Neural progenitor cell (in vitro differentiated cells): Measurements from ENCODE around the gene PITPNM1. TPM values are rescaled to one million over a fixed set of nuclear protein-coding genes. Genes with fewer than 3 reads are reported as not detected.
"Not testable (repeated sequence)": the region's sequence is repeated elsewhere in the genome, so short reads cannot be mapped to it uniquely, and the experiment has no call there.

Source experiments
- DNase-seq: peaks from one replicate; pipeline ENCODE4 v3.0.0-alpha.2; 2016; ENCODE audit warnings: low spot score
- H2AFZ ChIP-seq: fragments of 200-600 bp; sonication (generic); replicated peaks from 2 replicates; pipeline ENCODE4 v1.6.1; 2016; ENCODE audit warnings: antibody characterized with exemption
- H3F3A ChIP-seq: fragments of 200-600 bp; sonication (generic); 2 replicates; pipeline ENCODE4 v1.6.1; 2016; ENCODE audit warnings: antibody characterized with exemption, low read depth
- H3K27ac ChIP-seq: fragments of 200-600 bp; sonication (generic); 2 replicates; pipeline ENCODE4 v1.5.1; 2016; ENCODE audit warnings: mild to moderate bottlenecking
- H3K27me3 ChIP-seq: fragments of 200-600 bp; sonication (generic); 2 replicates; pipeline ENCODE4 v1.6.1; 2016; ENCODE audit warnings: mild to moderate bottlenecking, moderate library complexity
- H3K36me3 ChIP-seq: fragments of 200-600 bp; sonication (generic); 2 replicates; pipeline ENCODE4 v1.5.1; 2016
- H3K4me1 ChIP-seq: fragments of 200-600 bp; sonication (generic); 2 replicates; pipeline ENCODE4 v1.6.1; 2016; ENCODE audit warnings: mixed run types
- H3K4me2 ChIP-seq: fragments of 200-600 bp; sonication (generic); 2 replicates; pipeline ENCODE4 v1.6.1; 2016
- H3K4me3 ChIP-seq: fragments of 200-600 bp; sonication (generic); 2 replicates; pipeline ENCODE4 v1.5.1; 2016
- H3K79me2 ChIP-seq: fragments of 200-600 bp; sonication (generic); 2 replicates; pipeline ENCODE4 v1.6.1; 2016; ENCODE audit warnings: low read depth
- H3K9ac ChIP-seq: fragments of 200-600 bp; sonication (generic); 2 replicates; pipeline ENCODE4 v1.6.1; 2016
- H3K9me3 ChIP-seq: fragments of 200-600 bp; sonication (generic); 2 replicates; pipeline ENCODE4 v1.5.1; 2016; ENCODE audit warnings: low read depth
- H4K20me1 ChIP-seq: fragments of 200-600 bp; sonication (generic); 2 replicates; pipeline ENCODE4 v1.6.1; 2016; ENCODE audit warnings: low read depth
- H3K27ac Mint-ChIP-seq: 3 replicates; pipeline ENCODE4 v1.8.0; 2021; ENCODE audit warnings: mixed read lengths
- H3K27me3 Mint-ChIP-seq: 2 replicates; pipeline ENCODE4 v1.8.0; 2022; ENCODE audit warnings: low read depth, mild to moderate bottlenecking, inconsistent platforms, moderate library complexity, mixed read lengths; ENCODE audit not compliant: insufficient read depth
- H3K36me3 Mint-ChIP-seq: 3 replicates; pipeline ENCODE4 v1.8.0; 2021; ENCODE audit warnings: mixed read lengths
- H3K4me1 Mint-ChIP-seq: 3 replicates; pipeline ENCODE4 v1.8.0; 2021; ENCODE audit warnings: mixed read lengths
- H3K4me3 Mint-ChIP-seq: 3 replicates; pipeline ENCODE4 v1.8.0; 2021; ENCODE audit warnings: mild to moderate bottlenecking, moderate library complexity, mixed read lengths
- H3K9me3 Mint-ChIP-seq: 3 replicates; pipeline ENCODE4 v1.8.0; 2020; ENCODE audit warnings: mixed read lengths
- CTCF ChIP-seq: fragments of 200-600 bp; sonication (generic); IDR thresholded peaks from 2 replicates; pipeline ENCODE4 v1.5.1; 2017; ENCODE audit warnings: antibody characterized with exemption, mild to moderate bottlenecking
- EZH2 ChIP-seq: fragments of 200-600 bp; sonication (generic); IDR thresholded peaks from 2 replicates; pipeline ENCODE4 v1.6.1; 2017; ENCODE audit warnings: antibody characterized with exemption, mild to moderate bottlenecking, moderate library complexity
- EZH2phosphoT487 ChIP-seq: fragments of 200-600 bp; sonication (generic); IDR thresholded peaks from 2 replicates; pipeline ENCODE4 v1.6.1; 2017; ENCODE audit warnings: antibody characterized with exemption
- total RNA-seq: library from RNA; depleted of rRNA; stranded (reverse); fragments of >200 nt; gene quantifications from 2 replicates; pipeline ENCODE4 v1.2.3, GENCODE V29; 2015; ENCODE audit warnings: low replicate concordance

The PITPNM1 gene
- total RNA-seq, 1 donor from 2014 or later = 7.7 TPM

- Histone ChIP-seq H3K9ac (no peak overlapping the region), H4K20me1 (no peaks in the 10 kb centered on the region), H3K79me2 (peaks cover 8% of the 10 kb centered on the region), H3K36me3 (no peaks in the 10 kb centered on the region), H3K4me2 (no peak overlapping the region), H3F3A (no peaks in the 10 kb centered on the region), H3K27ac (no peak overlapping the region), H3K9me3 (no peaks in the 10 kb centered on the region), H3K27me3 (no peaks in the 10 kb centered on the region), H3K4me3 (no peak overlapping the region), H3K4me1 (peaks cover 6% of the 10 kb centered on the region), H2AFZ (no peak overlapping the region)
- DNase-seq = no peak
- Mint-ChIP-seq H3K27me3 (peaks cover 9% of the 10 kb centered on the region), H3K4me1 (peaks cover 16% of the 10 kb centered on the region), H3K36me3 (no peaks in the 10 kb centered on the region), H3K4me3 (peak overlapping the region; percentile 97), H3K27ac (peak overlapping the region; percentile 43), H3K9me3 (no peaks in the 10 kb centered on the region)
- TF ChIP-seq EZH2 (no peak), CTCF (no peak), EZH2phosphoT487 (no peak)
Measured at GRCh38 chr11:67466962-67467771, 38.0 kb downstream of the PITPNM1 start.

- H3K4me3 Mint-ChIP-seq = no peak overlapping the region
Measured at GRCh38 chr11:67466367-67466766, 38.8 kb downstream of the PITPNM1 start.

GRCh38 chr11:67465530-67465929 lies 39.6 kb downstream of the PITPNM1 start:
- H3K4me2 ChIP-seq = peak overlapping the region; percentile 82
- not testable (repeated sequence) for H3K9me3 Mint-ChIP-seq, DNase-seq

More at GRCh38 chr11:67466367-67466766, 38.8 kb downstream of the PITPNM1 start:
- H3K27me3 ChIP-seq = no peaks in the 10 kb centered on the region
- no peak overlapping the region for H2AFZ ChIP-seq
- H3K4me2 ChIP-seq = no peak overlapping the region
- H3K9me3 ChIP-seq = no peaks in the 10 kb centered on the region
- peaks cover 6% of the 10 kb centered on the region for H3K4me1 ChIP-seq
- no peaks in the 10 kb centered on the region for H3F3A ChIP-seq
- no peak overlapping the region for H3K27ac Mint-ChIP-seq
- no peaks in the 10 kb centered on the region for H4K20me1 ChIP-seq
- no peak for TF ChIP-seq CTCF
- no peak for TF ChIP-seq EZH2phosphoT487
- no peak for TF ChIP-seq EZH2
- H3K4me3 ChIP-seq = no peak overlapping the region
- H3K36me3 ChIP-seq = no peaks in the 10 kb centered on the region
- DNase-seq = no peak
- H3K27ac ChIP-seq = no peak overlapping the region
- no peaks in the 10 kb centered on the region for H3K36me3 Mint-ChIP-seq
- H3K27me3 Mint-ChIP-seq = peaks cover 6% of the 10 kb centered on the region
- peaks cover 8% of the 10 kb centered on the region for H3K79me2 ChIP-seq
- no peaks in the 10 kb centered on the region for H3K9me3 Mint-ChIP-seq
- H3K9ac ChIP-seq = no peak overlapping the region
- H3K4me1 Mint-ChIP-seq = peaks cover 16% of the 10 kb centered on the region

GRCh38 chr11:67465189-67465510 lies 40.0 kb downstream of the PITPNM1 start:
- H3K79me2 ChIP-seq = peaks cover 8% of the 10 kb centered on the region
- no peak for DNase-seq
- H4K20me1 ChIP-seq = no peaks in the 10 kb centered on the region
- H2AFZ ChIP-seq = no peak overlapping the region
- H3K27me3 ChIP-seq = no peaks in the 10 kb centered on the region
- H3K9ac ChIP-seq = peak overlapping the region; percentile 49
- Mint-ChIP-seq H3K4me1 (peaks cover 16% of the 10 kb centered on the region), H3K9me3 (no peaks in the 10 kb centered on the region), H3K36me3 (no peaks in the 10 kb centered on the region), H3K27ac (no peak overlapping the region), H3K4me3 (peak overlapping the region; percentile 84), H3K27me3 (peaks cover 3% of the 10 kb centered on the region)
- no peak for TF ChIP-seq EZH2phosphoT487
- H3K4me2 ChIP-seq = peak overlapping the region; percentile 82
- no peaks in the 10 kb centered on the region for H3K36me3 ChIP-seq
- H3K4me3 ChIP-seq = peak overlapping the region; percentile 64
- H3K4me1 ChIP-seq = peaks cover 6% of the 10 kb centered on the region
- no peaks in the 10 kb centered on the region for H3K9me3 ChIP-seq
- no peaks in the 10 kb centered on the region for H3F3A ChIP-seq
- no peak overlapping the region for H3K27ac ChIP-seq

More at GRCh38 chr11:67465530-67465929, 39.6 kb downstream of the PITPNM1 start:
- not testable (repeated sequence) for H4K20me1 ChIP-seq, H3K27ac ChIP-seq, H3K36me3 Mint-ChIP-seq, H3K9ac ChIP-seq, H3K36me3 ChIP-seq, H3K79me2 ChIP-seq, H3K27me3 ChIP-seq, H3F3A ChIP-seq, H3K4me1 ChIP-seq, H3K27me3 Mint-ChIP-seq, H2AFZ ChIP-seq, H3K27ac Mint-ChIP-seq, H3K9me3 ChIP-seq
- H3K4me3 ChIP-seq = peak overlapping the region; percentile 64
- Mint-ChIP-seq H3K4me3 (peak overlapping the region; percentile 84), H3K4me1 (peaks cover 16% of the 10 kb centered on the region)
